Endodermal cell (in vitro differentiated cells): ENCODE data around the gene FLOT2. TPM values are rescaled to one million over a fixed set of nuclear protein-coding genes. Genes with fewer than 3 reads are reported as not detected.
"Not testable (repeated sequence)": the region's sequence is repeated elsewhere in the genome, so short reads cannot be mapped to it uniquely, and the experiment has no call there.

Experiments used
- DNase-seq: peaks from one replicate; pipeline ENCODE4 v3.0.0-alpha.2; 2017
- H3K27ac ChIP-seq: 2 replicates; pipeline ENCODE4 v1.5.1; 2013; ENCODE audit warnings: mild to moderate bottlenecking, low read depth, low read length, moderate library complexity
- H3K27me3 ChIP-seq: 2 replicates; pipeline ENCODE4 v1.6.1; 2013; ENCODE audit warnings: mild to moderate bottlenecking, low read length, moderate library complexity; ENCODE audit not compliant: insufficient read depth, control insufficient read depth, poor library complexity, severe bottlenecking
- H3K36me3 ChIP-seq: 2 replicates; pipeline ENCODE4 v1.7.0; 2013; ENCODE audit warnings: mild to moderate bottlenecking, low read length, moderate library complexity; ENCODE audit not compliant: control insufficient read depth, insufficient read depth
- H3K4me1 ChIP-seq: one replicate; pipeline ENCODE4 v1.7.0; 2013; ENCODE audit warnings: low read length; ENCODE audit not compliant: control insufficient read depth, insufficient read depth
- H3K4me3 ChIP-seq: 2 replicates; pipeline ENCODE4 v1.5.1; 2013; ENCODE audit warnings: mild to moderate bottlenecking, low read length, moderate library complexity
- H3K9ac ChIP-seq: 2 replicates; pipeline ENCODE4 v1.6.1; 2013; ENCODE audit warnings: mild to moderate bottlenecking, low read length, moderate library complexity; ENCODE audit not compliant: poor library complexity, severe bottlenecking; ENCODE audit errors: extremely low read depth
- H3K9me3 ChIP-seq: 2 replicates; pipeline ENCODE4 v1.6.1; 2013; ENCODE audit warnings: mild to moderate bottlenecking, low read length, moderate library complexity; ENCODE audit not compliant: control insufficient read depth
- H3K27ac Mint-ChIP-seq: 2 replicates; pipeline ENCODE4 v1.8.0; 2020; ENCODE audit warnings: mixed read lengths
- H3K27me3 Mint-ChIP-seq: 2 replicates; pipeline ENCODE4 v1.8.0; 2021; ENCODE audit warnings: mild to moderate bottlenecking, mixed read lengths; ENCODE audit not compliant: insufficient read depth
- H3K36me3 Mint-ChIP-seq: 2 replicates; pipeline ENCODE4 v1.8.0; 2020; ENCODE audit warnings: low read depth, mixed read lengths
- H3K4me1 Mint-ChIP-seq: 2 replicates; pipeline ENCODE4 v1.8.0; 2020; ENCODE audit warnings: mixed read lengths
- H3K4me3 Mint-ChIP-seq: 2 replicates; pipeline ENCODE4 v1.8.0; 2020; ENCODE audit warnings: mild to moderate bottlenecking, moderate library complexity, mixed read lengths
- H3K9me3 Mint-ChIP-seq: 2 replicates; pipeline ENCODE4 v1.8.0; 2020; ENCODE audit warnings: mild to moderate bottlenecking, mixed read lengths
- WGBS, 2 experiments: methylation state at CpG; one replicate each; pipeline versions ENCODE4 v1.1.5 to v1.1.7; 2013; ENCODE audit warnings: missing lambda C conversion rate in 2 of 2, mixed read lengths in 1 of 2; ENCODE audit not compliant: insufficient coverage in 1 of 2, insufficient read length in 1 of 2; 5-methylcytosine and 5-hydroxymethylcytosine counted together
- total RNA-seq, 2 donors: library from RNA; stranded (reverse); fragmentation: NEBNext Ultra II Directional in 1 of 2; extraction: Animal tissue kit (Norgen Biotek cat#: 25700) in 1 of 2; gene quantifications; 2 replicates in 1 of 2; 3 replicates in 1 of 2; pipeline ENCODE4 v1.2.1, GENCODE V29; 2021
- TF ChIP-seq, protein P1 (sequence below): fragments of 200-600 bp; sonication (generic); conservative IDR thresholded peaks from 2 replicates; pipeline ENCODE4 v1.5.0; 2021; ENCODE audit warnings: antibody characterized with exemption, mild to moderate bottlenecking

The FLOT2 gene
- total RNA-seq, 2 donors from 2014 or later = 195 to 215 TPM

DNA sequence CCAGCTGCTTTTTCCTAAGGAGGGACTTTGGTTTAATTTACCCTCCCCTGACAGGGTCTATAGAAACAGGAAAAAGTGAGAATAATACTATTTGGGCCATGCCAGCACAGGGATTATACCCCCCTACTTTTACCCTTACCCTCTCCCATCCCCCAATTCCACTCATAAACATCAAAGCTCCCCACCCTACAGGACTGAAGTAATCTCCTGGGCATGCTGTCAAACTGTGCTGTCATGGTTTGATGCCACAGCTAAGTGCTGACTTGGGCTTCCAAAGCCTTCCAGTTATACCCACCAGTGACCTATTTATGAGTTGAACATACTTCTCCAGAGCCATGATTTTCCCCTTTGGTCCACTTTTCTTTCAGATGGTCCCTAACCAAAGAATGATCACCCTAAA is 41.0 kb upstream of the FLOT2 start:
- H3K4me3 Mint-ChIP-seq = no peak overlapping the region
- H3K9me3 ChIP-seq = no peaks in the 10 kb centered on the region
- no peaks in the 10 kb centered on the region for H3K27me3 ChIP-seq

DNA sequence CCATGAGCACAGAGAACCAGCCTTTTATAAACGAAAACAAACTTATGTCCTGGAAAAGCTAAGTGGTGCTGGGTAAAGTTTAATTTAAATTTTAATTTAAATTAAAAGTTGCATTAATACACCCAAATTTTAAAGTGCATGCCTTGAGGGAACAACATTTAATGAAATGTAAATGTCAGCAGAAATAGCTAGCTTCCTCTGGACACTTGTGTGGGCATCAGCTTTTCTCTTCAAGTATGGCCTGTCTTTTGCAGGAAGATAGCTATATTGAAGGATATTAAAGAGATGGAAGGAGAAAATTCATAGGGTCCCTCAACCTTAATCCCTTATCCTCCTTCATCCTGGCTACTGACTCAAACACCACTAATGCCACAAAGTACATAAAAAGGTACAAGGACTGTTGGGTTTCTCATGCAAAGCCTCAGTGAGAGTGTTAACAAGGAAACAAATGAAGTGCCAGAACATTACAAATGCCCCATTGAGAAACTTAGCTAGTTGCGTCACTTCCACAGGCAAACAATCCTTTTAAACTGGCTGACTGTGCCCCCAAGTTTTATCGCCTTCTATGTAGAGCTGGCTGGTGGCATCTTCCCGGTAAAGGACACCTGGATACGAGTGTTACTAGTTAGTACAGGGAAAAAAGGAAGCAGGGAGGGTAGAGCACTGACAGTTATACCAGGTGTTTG is 39.7 kb upstream of the FLOT2 start:
- TF ChIP-seq, protein P1, sequence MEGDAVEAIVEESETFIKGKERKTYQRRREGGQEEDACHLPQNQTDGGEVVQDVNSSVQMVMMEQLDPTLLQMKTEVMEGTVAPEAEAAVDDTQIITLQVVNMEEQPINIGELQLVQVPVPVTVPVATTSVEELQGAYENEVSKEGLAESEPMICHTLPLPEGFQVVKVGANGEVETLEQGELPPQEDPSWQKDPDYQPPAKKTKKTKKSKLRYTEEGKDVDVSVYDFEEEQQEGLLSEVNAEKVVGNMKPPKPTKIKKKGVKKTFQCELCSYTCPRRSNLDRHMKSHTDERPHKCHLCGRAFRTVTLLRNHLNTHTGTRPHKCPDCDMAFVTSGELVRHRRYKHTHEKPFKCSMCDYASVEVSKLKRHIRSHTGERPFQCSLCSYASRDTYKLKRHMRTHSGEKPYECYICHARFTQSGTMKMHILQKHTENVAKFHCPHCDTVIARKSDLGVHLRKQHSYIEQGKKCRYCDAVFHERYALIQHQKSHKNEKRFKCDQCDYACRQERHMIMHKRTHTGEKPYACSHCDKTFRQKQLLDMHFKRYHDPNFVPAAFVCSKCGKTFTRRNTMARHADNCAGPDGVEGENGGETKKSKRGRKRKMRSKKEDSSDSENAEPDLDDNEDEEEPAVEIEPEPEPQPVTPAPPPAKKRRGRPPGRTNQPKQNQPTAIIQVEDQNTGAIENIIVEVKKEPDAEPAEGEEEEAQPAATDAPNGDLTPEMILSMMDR = no peak
- no peak overlapping the region for H3K9ac ChIP-seq
- Mint-ChIP-seq H3K4me3 (no peak overlapping the region), H3K9me3 (no peaks in the 10 kb centered on the region), H3K27ac (peak overlapping the region; percentile 48), H3K4me1 (peaks cover 47% of the 10 kb centered on the region), H3K36me3 (peaks cover 39% of the 10 kb centered on the region), H3K27me3 (no peaks in the 10 kb centered on the region)
- peaks cover 73% of the 10 kb centered on the region for H3K36me3 ChIP-seq
- 82 to 84% methylated on average over 4 to 5 of the region's 5 CpGs for WGBS, 2 experiments
- no peaks in the 10 kb centered on the region for H3K9me3 ChIP-seq
- DNase-seq = peak; percentile 57
- H3K27ac ChIP-seq = no peak overlapping the region
- no peaks in the 10 kb centered on the region for H3K27me3 ChIP-seq
- H3K4me1 ChIP-seq = peaks cover 8% of the 10 kb centered on the region
- no peak overlapping the region for H3K4me3 ChIP-seq

More for the DNA sequence above, 41.0 kb upstream of the FLOT2 start:
- Histone ChIP-seq H3K9ac (no peak overlapping the region), H3K4me1 (peaks cover 8% of the 10 kb centered on the region), H3K27ac (no peak overlapping the region), H3K4me3 (no peak overlapping the region), H3K36me3 (peaks cover 69% of the 10 kb centered on the region)
- no peaks in the 10 kb centered on the region for H3K27me3 Mint-ChIP-seq
- peaks cover 47% of the 10 kb centered on the region for H3K4me1 Mint-ChIP-seq
- peaks cover 38% of the 10 kb centered on the region for H3K36me3 Mint-ChIP-seq
- TF ChIP-seq, protein P1 = no peak
- DNase-seq = no peak
- H3K9me3 Mint-ChIP-seq = no peaks in the 10 kb centered on the region
- no peak overlapping the region for H3K27ac Mint-ChIP-seq

DNA sequence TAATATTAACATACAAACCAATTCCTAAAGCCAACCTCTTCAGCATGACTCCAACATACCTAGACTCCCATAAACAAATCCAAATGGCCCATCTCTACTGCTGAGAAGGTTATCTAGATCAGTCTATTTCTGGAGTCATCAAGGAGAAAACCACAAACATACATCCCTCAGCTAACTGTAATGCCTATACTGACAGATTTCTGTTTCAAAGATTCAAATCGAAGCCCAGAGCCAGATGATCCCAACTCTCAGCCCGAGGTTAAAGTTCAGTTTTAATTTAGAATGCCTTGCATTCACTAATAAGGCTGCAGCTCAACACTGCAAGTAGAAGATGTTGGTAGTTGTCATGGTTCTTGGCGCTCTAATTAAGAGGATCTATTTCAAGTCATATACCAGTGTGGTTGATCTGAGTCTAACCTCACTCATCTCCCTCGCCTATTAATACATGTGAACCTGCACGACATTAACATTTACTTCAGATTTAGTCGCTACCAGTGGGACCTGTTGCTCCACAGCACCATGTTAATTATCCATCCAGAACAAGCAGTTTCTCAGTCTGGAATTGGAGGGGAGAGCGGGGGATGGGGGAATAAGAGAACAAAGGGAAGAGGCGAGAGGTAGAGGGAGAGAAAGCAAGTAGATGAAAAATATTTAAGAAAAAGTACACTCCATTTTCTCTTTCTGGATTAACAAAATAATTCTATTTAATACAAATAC is 38.4 kb upstream of the FLOT2 start:
- no peak overlapping the region for H3K9ac ChIP-seq
- TF ChIP-seq, protein P1 = no peak
- H3K4me3 ChIP-seq = no peak overlapping the region
- Mint-ChIP-seq H3K36me3 (peaks cover 37% of the 10 kb centered on the region), H3K4me3 (no peak overlapping the region), H3K9me3 (no peaks in the 10 kb centered on the region), H3K4me1 (peaks cover 41% of the 10 kb centered on the region), H3K27ac (no peak overlapping the region), H3K27me3 (no peaks in the 10 kb centered on the region)
- peaks cover 67% of the 10 kb centered on the region for H3K36me3 ChIP-seq
- no peak overlapping the region for H3K27ac ChIP-seq
- no peaks in the 10 kb centered on the region for H3K9me3 ChIP-seq
- DNase-seq = no peak
- peaks cover 8% of the 10 kb centered on the region for H3K4me1 ChIP-seq
- H3K27me3 ChIP-seq = no peaks in the 10 kb centered on the region
- 96 to 100% methylated on average over 4 to 7 of the region's 8 CpGs for WGBS, 2 experiments

DNA sequence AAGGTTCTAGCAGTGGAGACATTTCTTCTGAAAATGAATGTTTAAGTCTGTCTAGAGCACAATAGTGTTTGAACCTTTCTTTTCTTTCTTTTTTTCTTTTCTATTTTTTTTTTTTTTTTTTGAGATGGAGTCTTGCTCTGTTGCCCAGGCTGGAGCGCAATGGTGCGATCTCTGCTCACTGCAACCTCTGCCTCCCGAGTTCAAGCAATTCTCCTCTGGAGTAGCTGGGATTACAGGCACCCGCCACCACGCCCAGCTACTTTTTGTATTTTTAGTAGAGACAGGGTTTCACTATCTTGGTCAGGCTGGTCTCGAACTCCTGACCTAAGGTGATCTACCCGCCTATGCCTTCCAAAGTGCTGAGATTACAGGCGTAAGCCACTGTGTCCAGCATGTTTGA is 37.0 kb upstream of the FLOT2 start:
- H3K9me3 ChIP-seq, H3K27me3 ChIP-seq, H3K4me3 ChIP-seq, H3K27ac Mint-ChIP-seq, H3K4me1 ChIP-seq, H3K27ac ChIP-seq, H3K27me3 Mint-ChIP-seq, DNase-seq, H3K9me3 Mint-ChIP-seq, H3K9ac ChIP-seq, H3K4me3 Mint-ChIP-seq: not testable (repeated sequence)
- WGBS, 2 experiments = 91 to 98% methylated on average over 6 to 8 of the region's 8 CpGs
- Mint-ChIP-seq H3K36me3 (peaks cover 39% of the 10 kb centered on the region), H3K4me1 (peaks cover 33% of the 10 kb centered on the region)
- H3K36me3 ChIP-seq = peaks cover 58% of the 10 kb centered on the region
